Posterior vena cava (tissue), 2 donors: ENCODE measurements around the gene KCNS3. TPM values are rescaled to one million over a fixed set of nuclear protein-coding genes. Genes with fewer than 3 reads are reported as not detected.

Source experiments
- DNase-seq: peaks from one replicate; pipeline ENCODE4 v3.0.0-alpha.2; 2020; ENCODE audit warnings: low spot score
- intact Hi-C, 2 donors: fragments of 100-400 bp; cut with DNase I; formaldehyde crosslinking; loops; one replicate each; pipeline versions ENCODE4 v1.14.1 to v1.14.2; 2022 to 2023
- long read RNA-seq, 2 donors: library from polyadenylated mRNA; unstranded; transcript quantifications; one replicate each; pipeline ENCODE4 v2.0.0, GENCODE V29; 2020 to 2021
- total RNA-seq, 2 donors: library from RNA; stranded (reverse); fragmentation: NEBNext Ultra II Directional; extraction: Animal tissue kit (Norgen Biotek cat#: 25700); gene quantifications; one replicate each; pipeline ENCODE4 v1.2.1, GENCODE V29; 2021
- donor health status: DM: yes; HTN: yes; CAD: no.
- donor health status: DM: yes; HTN: yes; CAD: no.

Gene KCNS3
- 1 to 10 TPM; 3.1 to 7.2 TPM for total RNA-seq
- long read RNA-seq, donor 1, partial matches to known transcripts = 0 of 1 reads
- long read RNA-seq, donor 1, other reads (novel, unspliced or antisense) = 0 of 1 reads
- long read RNA-seq, donor 2, transcript KCNS3-201 (3 exons, 2,333 nt) = major isoform, 12 of 19 reads
- long read RNA-seq, donor 2, partial matches to known transcripts = 1 of 19 reads
- long read RNA-seq, donor 2, other reads (novel, unspliced or antisense) = 6 of 19 reads

- intact Hi-C loops = no loop called here
- DNase-seq = peak; percentile 76
Measured at GRCh38 chr2:17878281-17879136, at the start of gene KCNS3. Gene KCNS3 (plus strand): TSS chr2:17878667. CDS start chr2:17931009, 52,342 bp downstream.

DNA sequence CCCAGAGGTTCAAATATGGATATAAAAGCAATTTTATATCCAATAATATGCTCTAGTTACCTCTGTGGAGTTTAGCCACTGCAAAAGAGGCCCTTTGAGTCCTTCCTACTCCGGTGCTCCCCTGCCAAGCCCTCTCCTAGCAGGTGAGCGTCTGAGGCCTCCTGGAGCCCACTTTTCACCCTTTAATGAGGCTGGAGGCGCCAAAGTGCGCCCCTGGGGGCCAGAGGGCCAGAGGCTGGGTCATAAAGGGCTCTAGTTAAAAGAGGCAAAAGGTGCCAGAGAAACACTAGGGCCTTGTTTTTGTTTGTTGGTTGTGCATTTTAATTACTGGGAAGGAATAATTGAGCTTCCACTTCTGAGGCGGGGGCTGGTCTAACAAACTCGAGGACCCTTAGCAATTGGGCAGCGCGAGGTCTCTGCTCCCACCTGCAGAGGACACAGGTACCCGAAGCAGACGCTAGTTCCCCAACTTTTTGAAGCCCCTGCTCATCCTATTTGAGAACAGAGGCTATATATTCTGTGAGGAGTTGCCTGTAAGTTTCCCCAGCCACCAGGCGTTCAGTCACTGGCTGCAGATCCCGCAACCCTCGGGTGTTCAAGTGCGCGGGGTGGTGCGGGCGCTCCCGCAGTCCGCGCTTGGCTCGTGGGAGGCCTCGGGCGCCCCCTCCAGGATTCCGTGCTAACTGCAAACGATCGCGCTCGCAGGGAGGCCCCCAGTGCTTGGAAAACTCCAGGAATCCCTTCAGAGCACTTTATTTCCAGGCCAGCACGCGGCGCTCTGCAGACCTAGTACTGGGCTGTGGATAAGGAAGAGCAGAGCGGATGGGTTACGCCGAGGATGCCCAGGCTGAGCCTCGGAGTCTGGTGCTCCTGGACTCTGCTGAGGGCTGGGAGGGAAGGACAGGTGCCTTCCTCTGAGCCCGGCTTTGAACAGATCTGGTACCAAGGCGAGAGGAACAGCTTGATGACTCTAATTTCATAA is 48.1 kb upstream of the KCNS3 start:
- intact Hi-C loops = no loop called here
- DNase-seq = peak; percentile 85

DNA sequence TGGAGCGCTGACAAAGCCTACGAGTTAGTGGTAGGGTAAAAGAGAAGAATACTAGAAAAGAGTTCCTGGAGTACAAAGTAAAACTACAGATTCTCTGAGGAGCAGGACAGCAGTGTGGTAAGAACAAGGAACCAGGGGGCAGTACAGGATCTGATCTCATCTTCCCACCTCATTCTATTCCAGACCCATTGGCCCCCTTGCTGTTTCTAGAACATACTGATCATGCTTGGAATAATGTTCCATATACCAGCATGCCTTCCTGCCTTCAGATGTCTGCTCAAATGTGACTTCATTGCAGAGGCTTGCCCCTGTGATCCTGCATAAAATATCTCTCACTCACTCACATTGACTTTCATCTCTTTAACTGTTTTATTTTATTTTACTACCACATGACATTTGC is 43.0 kb upstream of the KCNS3 start:
- DNase-seq = no peak
- intact Hi-C loops = no loop called here

GRCh38 chr2:17839959-17840358 is 38.5 kb upstream of the KCNS3 start:
- no peak for DNase-seq
- intact Hi-C loops = no loop called here

- no peak for DNase-seq
- intact Hi-C loops = no loop called here
Measured at GRCh38 chr2:17843457-17843856, 35.0 kb upstream of the KCNS3 start.

DNA sequence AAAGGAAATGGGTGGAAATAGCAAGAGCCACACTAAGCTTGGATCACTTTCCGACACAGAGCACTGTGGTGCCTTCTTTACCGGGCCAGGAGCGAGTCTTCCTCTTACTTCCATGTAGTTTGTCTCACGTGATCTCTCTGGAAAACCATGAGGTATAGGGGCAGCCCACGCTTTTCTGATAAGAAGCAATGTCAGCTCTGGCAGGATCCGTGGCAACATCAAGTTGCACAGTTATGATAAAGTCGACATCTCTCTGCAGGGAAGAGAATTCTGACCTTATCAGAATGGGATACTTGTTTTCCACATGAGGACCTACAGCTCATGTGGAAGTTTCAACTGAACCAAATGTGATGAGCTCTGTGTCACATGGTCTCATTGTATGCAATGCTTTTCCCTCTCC is 32.7 kb upstream of the KCNS3 start:
- intact Hi-C loops = no loop called here
- DNase-seq = no peak

- DNase-seq = no peak
- intact Hi-C loops = no loop called here
Measured at GRCh38 chr2:17846676-17847075, 31.8 kb upstream of the KCNS3 start.

- intact Hi-C loops = no loop called here
- no peak for DNase-seq
Measured at GRCh38 chr2:17847236-17847635, 31.2 kb upstream of the KCNS3 start.

GRCh38 chr2:17849275-17849674 is 29.2 kb upstream of the KCNS3 start:
- DNase-seq = no peak
- intact Hi-C loops = no loop called here

DNA sequence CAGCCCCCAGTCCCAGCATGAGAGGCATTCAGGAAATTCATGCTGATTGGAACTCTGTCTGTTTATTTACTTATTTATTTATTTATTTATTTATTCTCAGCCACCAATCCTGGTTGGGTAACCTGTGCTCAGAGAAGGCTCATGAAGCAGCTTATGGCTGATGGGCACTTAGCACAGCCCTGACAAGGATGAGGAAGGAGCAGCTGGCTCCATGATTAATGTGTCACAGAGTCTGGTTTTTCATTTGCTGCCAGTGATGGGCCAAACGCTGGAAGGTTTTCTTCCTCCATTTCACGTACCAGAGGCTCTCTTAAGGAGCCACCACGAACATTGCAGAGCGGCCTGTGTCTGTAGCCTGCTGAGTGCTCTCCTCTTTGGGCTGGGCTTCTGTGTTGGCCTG is 28.3 kb upstream of the KCNS3 start:
- intact Hi-C loops = loop anchor here in 1 of 2 donors (10.0 kb wide), 1 partner anchor 305 kb away; no protein-coding TSS in a partner anchor

DNA sequence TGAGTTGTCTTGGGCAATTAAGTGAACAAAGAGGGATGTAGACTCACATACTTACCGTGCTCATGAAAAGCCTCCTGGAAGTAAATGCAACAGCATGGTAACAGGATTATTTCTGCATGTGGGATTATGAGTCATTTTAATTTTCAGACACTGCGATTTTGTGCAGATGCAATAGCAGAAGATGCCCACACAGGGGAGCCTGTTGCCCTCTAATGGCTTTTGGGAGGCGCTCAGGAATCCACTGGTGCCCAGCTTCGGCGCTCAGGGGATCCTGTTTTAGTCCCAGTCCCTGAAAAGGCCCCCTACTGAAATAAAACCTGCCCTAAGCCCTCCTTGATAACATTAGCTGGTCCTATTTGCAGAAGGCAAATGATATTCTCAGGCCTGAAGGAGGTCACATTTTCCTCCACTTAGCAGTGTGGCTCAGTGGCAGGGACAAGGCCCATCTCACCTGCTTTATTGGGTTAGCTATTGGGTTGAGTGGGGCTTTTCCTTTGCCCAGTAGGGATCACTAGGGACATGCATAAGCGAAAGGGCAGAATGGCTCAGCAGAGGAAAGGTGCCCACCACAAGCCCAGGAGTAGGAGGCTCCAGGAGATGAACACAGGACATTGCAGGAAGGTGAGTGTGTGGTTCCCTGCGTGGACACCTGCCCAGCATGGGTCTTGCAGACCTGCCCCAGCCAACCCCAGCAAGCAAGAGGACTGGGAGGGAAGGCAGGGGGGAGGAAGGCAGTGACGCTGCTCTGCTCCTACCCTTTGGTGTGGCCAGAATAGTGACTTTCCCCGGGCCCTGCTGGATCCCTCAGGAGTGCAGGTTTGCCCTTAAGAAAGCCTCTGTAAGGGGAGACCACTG is 26.5 kb upstream of the KCNS3 start:
- no peak for DNase-seq
- intact Hi-C loops = loop anchor here in 1 of 2 donors (10.0 kb wide), 1 partner anchor 303 kb away; no protein-coding TSS in a partner anchor

More for the DNA sequence above, 28.3 kb upstream of the KCNS3 start:
- DNase-seq = no peak

GRCh38 chr2:17853799-17854198 is 24.7 kb upstream of the KCNS3 start:
- no peak for DNase-seq
- intact Hi-C loops = loop anchor here in 1 of 2 donors (10.0 kb wide), 1 partner anchor 301 kb away; no protein-coding TSS in a partner anchor

- DNase-seq = no peak
- intact Hi-C loops = loop anchor here in 1 of 2 donors (10.0 kb wide), 1 partner anchor 298 kb away; no protein-coding TSS in a partner anchor
Measured at GRCh38 chr2:17857021-17857420, 21.4 kb upstream of the KCNS3 start.

- intact Hi-C loops = loop anchor here in 1 of 2 donors (10.0 kb wide), 1 partner anchor 297 kb away; no protein-coding TSS in a partner anchor
- no peak for DNase-seq
Measured at GRCh38 chr2:17858064-17858463, 20.4 kb upstream of the KCNS3 start.

DNA sequence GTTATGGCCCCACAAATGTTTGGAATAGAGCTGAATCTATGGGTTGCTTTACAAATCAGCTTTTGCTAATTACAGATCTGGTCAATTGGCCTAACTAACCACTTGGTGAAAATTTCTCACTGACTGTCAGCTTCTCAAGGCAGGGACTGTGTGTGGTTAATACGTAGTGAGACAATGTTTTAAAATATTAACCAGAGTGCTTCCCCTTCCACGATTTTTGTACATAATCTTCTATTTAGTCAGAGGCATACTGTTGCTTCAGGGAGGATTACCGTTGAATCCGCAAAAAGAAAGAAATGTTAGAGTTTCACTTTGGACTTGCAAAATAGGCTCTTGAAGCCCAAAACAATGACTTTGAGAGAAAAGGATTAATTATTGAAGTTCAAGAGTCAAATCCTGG is 14.9 kb upstream of the KCNS3 start:
- DNase-seq = no peak
- intact Hi-C loops = no loop called here

DNA sequence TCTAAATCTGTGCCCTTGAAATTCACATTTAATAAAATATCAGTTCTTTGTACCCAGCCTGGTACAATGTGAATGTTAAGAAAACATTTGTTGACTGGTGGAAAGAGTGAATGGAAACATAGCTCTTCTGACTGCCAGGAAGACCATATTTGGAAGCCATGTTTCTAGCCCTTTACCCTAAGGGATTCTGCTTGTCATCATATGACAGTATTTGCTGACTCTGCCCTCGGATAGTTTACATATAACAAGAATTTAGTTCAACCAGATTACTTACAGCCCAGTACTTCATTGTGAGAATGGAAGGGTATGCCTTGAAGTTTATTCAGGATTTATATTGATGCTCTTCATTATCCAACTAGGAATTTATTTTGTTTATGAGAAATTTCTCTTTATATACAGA is 13.8 kb upstream of the KCNS3 start:
- intact Hi-C loops = no loop called here
- DNase-seq = no peak

DNA sequence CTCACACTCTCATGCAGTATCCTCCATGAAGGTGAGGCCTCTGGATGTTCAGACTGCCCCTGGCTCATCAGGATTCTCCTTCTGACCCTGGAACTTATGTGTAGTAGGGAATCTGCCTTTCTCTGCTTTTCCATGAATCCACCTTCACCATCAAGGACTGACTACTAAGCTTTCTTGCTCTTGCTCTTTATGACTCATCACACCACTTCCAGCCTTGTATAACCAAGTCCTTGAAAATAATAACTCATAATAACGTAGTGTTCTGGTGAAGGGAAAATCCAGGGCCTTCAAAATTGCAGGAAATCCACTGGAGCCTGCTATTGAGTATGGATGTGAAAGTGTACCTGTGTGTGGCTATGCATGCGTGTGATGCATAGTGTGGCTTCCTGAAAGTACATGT is 11.3 kb upstream of the KCNS3 start:
- no peak for DNase-seq
- intact Hi-C loops = no loop called here

DNA sequence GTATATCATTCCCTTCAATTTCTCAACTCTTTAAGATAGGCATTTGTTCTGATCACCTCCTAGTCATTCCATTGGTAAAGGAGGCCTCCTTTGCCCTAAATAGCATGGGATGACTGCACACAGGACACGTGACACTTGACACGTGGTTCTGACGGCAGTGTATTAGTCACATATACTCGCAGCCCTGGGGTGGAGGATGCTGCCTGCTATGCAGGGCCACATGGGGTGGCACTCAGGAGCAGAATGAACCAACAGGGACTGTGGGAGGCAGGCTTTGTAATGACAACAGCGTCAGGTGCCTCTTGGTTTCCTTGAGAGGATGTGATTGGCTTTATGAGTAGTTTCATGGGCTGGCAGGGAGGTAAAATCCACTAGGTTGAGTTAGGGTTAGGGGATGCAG is 9.3 kb upstream of the KCNS3 start:
- intact Hi-C loops = no loop called here
- DNase-seq = no peak
